Panc1 (cell line): ENCODE data around the gene LMNTD1. TPM values are rescaled to one million over a fixed set of nuclear protein-coding genes. Genes with fewer than 3 reads are reported as not detected.

Source experiments
- ATAC-seq: fragments of 200-7000 bp; cut with Tn5 transposase; 2 replicates; pipeline ENCODE4 v1.9.1; 2020; ENCODE audit warnings: mild to moderate bottlenecking, moderate library complexity
- BruUV-seq: library from RNA; stranded (reverse); fragments of 400-500 nt; replicated peaks from 2 replicates; lab custom pipeline; 2021; lab: Mats Ljungman, UMichigan
- CTCF ChIA-PET: fragments of 300-600 bp; sonication (Branson Sonifier 250); formaldehyde crosslinking; loops from one replicate; lab custom pipeline; 2022; ENCODE audit warnings: antibody characterized with exemption; lab: Charles Lee
- POLR2A ChIA-PET: fragments of 300-600 bp; sonication (Branson Sonifier 250); formaldehyde crosslinking; loops from one replicate; lab custom pipeline; 2022; ENCODE audit warnings: antibody characterized with exemption; lab: Charles Lee
- DNase-seq: peaks from one replicate; pipeline ENCODE4 v3.0.0-alpha.2; 2010; ENCODE audit warnings: low read depth, low spot score
- H3K27ac ChIP-seq: 2 replicates; pipeline ENCODE4 v1.5.1; 2011; ENCODE audit warnings: mild to moderate bottlenecking, low read length, inconsistent platforms
- H3K27me3 ChIP-seq: fragments of 200-500 bp; sonication (Bioruptor generic); 2 replicates; pipeline ENCODE4 v1.6.0; 2014; ENCODE audit warnings: low read length, inconsistent platforms; ENCODE audit not compliant: control insufficient read depth, insufficient read depth
- H3K36me3 ChIP-seq: fragments of 200-500 bp; sonication (Bioruptor generic); 2 replicates; pipeline ENCODE4 v1.5.1; 2014; ENCODE audit warnings: inconsistent platforms, mild to moderate bottlenecking, low read length, moderate library complexity; ENCODE audit not compliant: control insufficient read depth, insufficient read depth
- H3K4me1 ChIP-seq: 2 replicates; pipeline ENCODE4 v1.5.1; 2011; ENCODE audit warnings: inconsistent platforms, mild to moderate bottlenecking, low read length, moderate library complexity; ENCODE audit not compliant: control insufficient read depth, insufficient read depth
- H3K4me3 ChIP-seq, 2 experiments: 2 replicates each; pipeline ENCODE4 v1.5.1; 2011 to 2012; ENCODE audit warnings: low read depth in 2 of 2, low read length in 2 of 2, mild to moderate bottlenecking in 2 of 2, inconsistent platforms in 1 of 2, moderate library complexity in 1 of 2
- H3K9me3 ChIP-seq: fragments of 200-500 bp; sonication (Bioruptor generic); 2 replicates; pipeline ENCODE4 v1.5.1; 2014; ENCODE audit warnings: low read depth, mild to moderate bottlenecking, inconsistent platforms, low read length, moderate library complexity; ENCODE audit not compliant: control insufficient read depth, insufficient read depth
- POLR2AphosphoS5 ChIP-seq: IDR thresholded peaks from 2 replicates; pipeline ENCODE4 v1.6.1; 2012; ENCODE audit warnings: mild to moderate bottlenecking, low read depth, low read length, moderate library complexity
- SIN3A ChIP-seq: IDR thresholded peaks from 2 replicates; pipeline ENCODE4 v1.6.1; 2012; ENCODE audit warnings: low read depth, mild to moderate bottlenecking, low read length, moderate library complexity, borderline replicate concordance; ENCODE audit not compliant: insufficient read depth
- TCF7L2 ChIP-seq: IDR thresholded peaks from 2 replicates; pipeline ENCODE4 v1.6.1; 2011; ENCODE audit warnings: mild to moderate bottlenecking, low read depth, low read length, inconsistent platforms
- in situ Hi-C: cut with HindIII; loops from 2 replicates; pipeline ENCODE4 v1.10.0; 2016; ENCODE audit warnings: low sequenced_read_pairs, low pct_unique_long_range_greater_than_20kb
- intact Hi-C: fragments of 100-400 bp; cut with micrococcal nuclease; formaldehyde crosslinking; loops from one replicate; pipeline ENCODE4 v1.10.0; 2022; ENCODE audit not compliant: unreplicated experiment
- total RNA-seq: library from RNA; stranded (reverse); gene quantifications from one replicate; pipeline ENCODE4 v1.2.1, GENCODE V29; 2021; ENCODE audit not compliant: unreplicated experiment
- TF ChIP-seq, protein P1 (sequence below): fragments of 450-650 bp; IDR thresholded peaks from 2 replicates; pipeline ENCODE4 v1.5.1; 2017; ENCODE audit warnings: mild to moderate bottlenecking
- TF ChIP-seq, protein P2 (sequence below), 2 experiments: IDR thresholded peaks; 2 replicates each; pipeline ENCODE4 v1.6.1; 2011 to 2012; ENCODE audit warnings: low read depth in 2 of 2, control low read depth in 1 of 2, low read length in 1 of 2, mild to moderate bottlenecking in 1 of 2, moderate library complexity in 1 of 2; ENCODE audit not compliant: insufficient read depth in 1 of 2

LMNTD1 gene
- total RNA-seq, 1 experiment from 2014 or later, result 0.13 TPM

DNA sequence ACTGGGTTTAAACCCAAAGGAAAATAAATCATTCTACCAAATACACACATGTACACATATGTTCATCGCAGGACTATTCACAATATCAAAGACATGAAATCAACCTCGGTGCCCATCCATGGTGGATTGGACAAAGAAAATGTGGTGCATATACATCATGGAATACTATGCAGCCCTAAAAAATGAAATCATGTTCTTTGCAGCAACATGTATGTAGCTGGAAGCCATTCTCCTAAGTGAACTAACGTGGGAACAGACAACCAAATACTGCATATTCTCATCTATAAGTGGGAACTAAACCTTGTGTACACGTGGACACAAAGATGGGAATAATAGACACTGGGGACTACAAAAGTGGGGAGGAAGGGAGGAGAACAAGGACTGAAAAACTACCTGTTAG is 96.6 kb downstream of the LMNTD1 start:
- no peak for TF ChIP-seq POLR2AphosphoS5
- TF ChIP-seq, protein P1, sequence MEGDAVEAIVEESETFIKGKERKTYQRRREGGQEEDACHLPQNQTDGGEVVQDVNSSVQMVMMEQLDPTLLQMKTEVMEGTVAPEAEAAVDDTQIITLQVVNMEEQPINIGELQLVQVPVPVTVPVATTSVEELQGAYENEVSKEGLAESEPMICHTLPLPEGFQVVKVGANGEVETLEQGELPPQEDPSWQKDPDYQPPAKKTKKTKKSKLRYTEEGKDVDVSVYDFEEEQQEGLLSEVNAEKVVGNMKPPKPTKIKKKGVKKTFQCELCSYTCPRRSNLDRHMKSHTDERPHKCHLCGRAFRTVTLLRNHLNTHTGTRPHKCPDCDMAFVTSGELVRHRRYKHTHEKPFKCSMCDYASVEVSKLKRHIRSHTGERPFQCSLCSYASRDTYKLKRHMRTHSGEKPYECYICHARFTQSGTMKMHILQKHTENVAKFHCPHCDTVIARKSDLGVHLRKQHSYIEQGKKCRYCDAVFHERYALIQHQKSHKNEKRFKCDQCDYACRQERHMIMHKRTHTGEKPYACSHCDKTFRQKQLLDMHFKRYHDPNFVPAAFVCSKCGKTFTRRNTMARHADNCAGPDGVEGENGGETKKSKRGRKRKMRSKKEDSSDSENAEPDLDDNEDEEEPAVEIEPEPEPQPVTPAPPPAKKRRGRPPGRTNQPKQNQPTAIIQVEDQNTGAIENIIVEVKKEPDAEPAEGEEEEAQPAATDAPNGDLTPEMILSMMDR, result no peak
- no peak for TF ChIP-seq TCF7L2
- TF ChIP-seq SIN3A, result no peak
- TF ChIP-seq, protein P2, sequence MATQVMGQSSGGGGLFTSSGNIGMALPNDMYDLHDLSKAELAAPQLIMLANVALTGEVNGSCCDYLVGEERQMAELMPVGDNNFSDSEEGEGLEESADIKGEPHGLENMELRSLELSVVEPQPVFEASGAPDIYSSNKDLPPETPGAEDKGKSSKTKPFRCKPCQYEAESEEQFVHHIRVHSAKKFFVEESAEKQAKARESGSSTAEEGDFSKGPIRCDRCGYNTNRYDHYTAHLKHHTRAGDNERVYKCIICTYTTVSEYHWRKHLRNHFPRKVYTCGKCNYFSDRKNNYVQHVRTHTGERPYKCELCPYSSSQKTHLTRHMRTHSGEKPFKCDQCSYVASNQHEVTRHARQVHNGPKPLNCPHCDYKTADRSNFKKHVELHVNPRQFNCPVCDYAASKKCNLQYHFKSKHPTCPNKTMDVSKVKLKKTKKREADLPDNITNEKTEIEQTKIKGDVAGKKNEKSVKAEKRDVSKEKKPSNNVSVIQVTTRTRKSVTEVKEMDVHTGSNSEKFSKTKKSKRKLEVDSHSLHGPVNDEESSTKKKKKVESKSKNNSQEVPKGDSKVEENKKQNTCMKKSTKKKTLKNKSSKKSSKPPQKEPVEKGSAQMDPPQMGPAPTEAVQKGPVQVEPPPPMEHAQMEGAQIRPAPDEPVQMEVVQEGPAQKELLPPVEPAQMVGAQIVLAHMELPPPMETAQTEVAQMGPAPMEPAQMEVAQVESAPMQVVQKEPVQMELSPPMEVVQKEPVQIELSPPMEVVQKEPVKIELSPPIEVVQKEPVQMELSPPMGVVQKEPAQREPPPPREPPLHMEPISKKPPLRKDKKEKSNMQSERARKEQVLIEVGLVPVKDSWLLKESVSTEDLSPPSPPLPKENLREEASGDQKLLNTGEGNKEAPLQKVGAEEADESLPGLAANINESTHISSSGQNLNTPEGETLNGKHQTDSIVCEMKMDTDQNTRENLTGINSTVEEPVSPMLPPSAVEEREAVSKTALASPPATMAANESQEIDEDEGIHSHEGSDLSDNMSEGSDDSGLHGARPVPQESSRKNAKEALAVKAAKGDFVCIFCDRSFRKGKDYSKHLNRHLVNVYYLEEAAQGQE (IDR thresholded peaks at IDR 0.05; ENCODE audit: insufficient read depth in 1 of 2, low read depth in 2 of 2, low read length in 1 of 2), result no peak
- POLR2A ChIA-PET, result no interaction called here
- Histone ChIP-seq H3K4me1 (peaks cover 11% of the 10 kb centered on the region), H3K4me3 (no peak overlapping the region), H3K36me3 (no peaks in the 10 kb centered on the region), H3K27ac (no peak overlapping the region), H3K27me3 (no peaks in the 10 kb centered on the region), H3K9me3 (no peaks in the 10 kb centered on the region; the same call in 1 of the 2 replicates)
- in situ Hi-C loops (no loop called here), intact Hi-C loops (no loop called here)
- CTCF ChIA-PET, result no interaction called here
- DNase-seq, result no peak
- no TSS peak for BruUV-seq
- no peak for ATAC-seq

DNA sequence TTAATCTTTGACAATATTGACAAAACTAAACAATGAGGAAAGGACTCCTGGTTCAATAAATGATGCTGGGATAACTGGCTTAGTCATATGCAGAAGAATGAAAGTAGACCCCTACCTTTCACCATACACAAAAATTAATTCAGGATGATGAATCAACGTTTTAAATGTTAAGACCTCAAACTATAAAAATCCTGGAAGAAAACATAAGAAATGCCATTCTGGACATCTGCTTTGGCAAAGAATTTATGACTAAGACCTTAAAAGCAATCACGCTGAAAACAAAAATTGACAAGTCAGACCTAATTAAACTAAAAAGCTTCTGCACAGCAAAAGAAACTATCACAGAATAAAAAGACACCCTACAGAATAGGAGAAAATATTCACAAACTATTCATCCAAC is 97.4 kb downstream of the LMNTD1 start:
- intact Hi-C loops (no loop called here), in situ Hi-C loops (no loop called here)
- TF ChIP-seq, protein P1, result no peak
- TF ChIP-seq POLR2AphosphoS5 (no peak), TCF7L2 (no peak), SIN3A (no peak)
- TF ChIP-seq, protein P2 (IDR thresholded peaks at IDR 0.05; ENCODE audit: insufficient read depth in 1 of 2, low read depth in 2 of 2, low read length in 1 of 2), result no peak
- H3K36me3 ChIP-seq, result no peaks in the 10 kb centered on the region
- no peak overlapping the region for H3K27ac ChIP-seq
- ATAC-seq, result no peak
- no TSS peak for BruUV-seq
- CTCF ChIA-PET, result no interaction called here
- no peaks in the 10 kb centered on the region for H3K27me3 ChIP-seq
- H3K4me1 ChIP-seq, result peaks cover 11% of the 10 kb centered on the region
- no peaks in the 10 kb centered on the region; the same call in 1 of the 2 replicates for H3K9me3 ChIP-seq
- DNase-seq, result no peak
- POLR2A ChIA-PET, result no interaction called here
- no peak overlapping the region for H3K4me3 ChIP-seq
